Measurements from ENCODE around the gene GKN1. TPM values are rescaled to one million over a fixed set of nuclear protein-coding genes. Genes with fewer than 3 reads are reported as not detected.

GKN1 gene
- total and polyA plus RNA-seq, 4 donors: not detected

DNA sequence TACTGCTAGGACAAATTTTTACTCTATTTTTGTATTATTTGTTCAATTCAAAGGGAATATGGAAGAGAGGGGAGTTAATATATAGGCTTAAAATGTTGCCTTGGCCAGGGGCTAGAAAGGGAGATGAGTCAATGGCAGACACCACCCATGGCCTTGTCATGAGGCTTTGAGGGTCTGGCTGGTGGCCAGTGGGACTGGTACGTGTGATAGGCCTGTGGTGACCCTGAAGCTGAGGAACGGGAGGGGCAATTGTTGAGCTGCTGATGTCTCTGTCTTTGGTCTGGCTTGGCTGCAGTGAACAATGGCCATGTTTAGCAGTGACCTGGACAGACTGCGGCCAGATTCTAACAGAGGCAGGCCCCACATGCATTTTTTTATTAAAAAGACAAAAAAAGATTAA is 18.5 kb downstream of the GKN1 start:
- Histone ChIP-seq H3K4me1 (ENCODE audit: control insufficient read depth in 4 of 4, insufficient read depth in 4 of 4, low read length in 3 of 4) (peaks cover 4 to 8% (median 6%) of the 10 kb centered on the region in 4 donors), H3K36me3 (ENCODE audit: control insufficient read depth in 4 of 4, insufficient read depth in 3 of 4, low read depth in 1 of 4, low read length in 3 of 4) (no peaks in the 10 kb centered on the region), H3K27ac (ENCODE audit: low read depth in 1 of 2, low read length in 2 of 2) (no peak overlapping the region), H3K27me3 (ENCODE audit: control insufficient read depth in 4 of 4, insufficient read depth in 4 of 4, low read length in 3 of 4) (no peaks in the 10 kb centered on the region), H3K9me3 (ENCODE audit: control insufficient read depth in 4 of 4, low read length in 3 of 4) (no peaks in the 10 kb centered on the region), H3K9ac (ENCODE audit: low read depth in 1 of 2, low read length in 2 of 2) (no peak overlapping the region), H3K4me3 (ENCODE audit: low read depth in 1 of 3, low read length in 3 of 3) (no peak overlapping the region)
- no peak for DNase-seq (ENCODE audit: low spot score)
- no peak for TF ChIP-seq REST (IDR thresholded peaks at IDR 0.05)
- no peak for TF ChIP-seq NR2F2 (IDR thresholded peaks at IDR 0.05)
- no peak for TF ChIP-seq EGR1 (IDR thresholded peaks at IDR 0.05; ENCODE audit: low read depth in 2 of 2)
- no peak for TF ChIP-seq TAF1 (conservative IDR thresholded peaks at IDR 0.05)
- no peak for TF ChIP-seq HNF4G (IDR thresholded peaks at IDR 0.05)
- TF ChIP-seq MAX (IDR thresholded peaks at IDR 0.05): no peak
- TF ChIP-seq SP1 (IDR thresholded peaks at IDR 0.05): no peak
- no peak for TF ChIP-seq JUND (IDR thresholded peaks at IDR 0.05)
- TF ChIP-seq, protein P1, sequence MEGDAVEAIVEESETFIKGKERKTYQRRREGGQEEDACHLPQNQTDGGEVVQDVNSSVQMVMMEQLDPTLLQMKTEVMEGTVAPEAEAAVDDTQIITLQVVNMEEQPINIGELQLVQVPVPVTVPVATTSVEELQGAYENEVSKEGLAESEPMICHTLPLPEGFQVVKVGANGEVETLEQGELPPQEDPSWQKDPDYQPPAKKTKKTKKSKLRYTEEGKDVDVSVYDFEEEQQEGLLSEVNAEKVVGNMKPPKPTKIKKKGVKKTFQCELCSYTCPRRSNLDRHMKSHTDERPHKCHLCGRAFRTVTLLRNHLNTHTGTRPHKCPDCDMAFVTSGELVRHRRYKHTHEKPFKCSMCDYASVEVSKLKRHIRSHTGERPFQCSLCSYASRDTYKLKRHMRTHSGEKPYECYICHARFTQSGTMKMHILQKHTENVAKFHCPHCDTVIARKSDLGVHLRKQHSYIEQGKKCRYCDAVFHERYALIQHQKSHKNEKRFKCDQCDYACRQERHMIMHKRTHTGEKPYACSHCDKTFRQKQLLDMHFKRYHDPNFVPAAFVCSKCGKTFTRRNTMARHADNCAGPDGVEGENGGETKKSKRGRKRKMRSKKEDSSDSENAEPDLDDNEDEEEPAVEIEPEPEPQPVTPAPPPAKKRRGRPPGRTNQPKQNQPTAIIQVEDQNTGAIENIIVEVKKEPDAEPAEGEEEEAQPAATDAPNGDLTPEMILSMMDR (IDR thresholded peaks at IDR 0.05; ENCODE audit: low read depth, low read length, missing input control): no peak
- TF ChIP-seq YY1 (IDR thresholded peaks at IDR 0.05): no peak
- TF ChIP-seq, protein P2, sequence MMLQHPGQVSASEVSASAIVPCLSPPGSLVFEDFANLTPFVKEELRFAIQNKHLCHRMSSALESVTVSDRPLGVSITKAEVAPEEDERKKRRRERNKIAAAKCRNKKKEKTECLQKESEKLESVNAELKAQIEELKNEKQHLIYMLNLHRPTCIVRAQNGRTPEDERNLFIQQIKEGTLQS (IDR thresholded peaks at IDR 0.05): no peak
- no peak for TF ChIP-seq FOXA1 (IDR thresholded peaks at IDR 0.05)
- no peak for TF ChIP-seq RXRA (IDR thresholded peaks at IDR 0.05)
- no peak for TF ChIP-seq HNF4A (conservative IDR thresholded peaks at IDR 0.05)
- TF ChIP-seq, protein P3, sequence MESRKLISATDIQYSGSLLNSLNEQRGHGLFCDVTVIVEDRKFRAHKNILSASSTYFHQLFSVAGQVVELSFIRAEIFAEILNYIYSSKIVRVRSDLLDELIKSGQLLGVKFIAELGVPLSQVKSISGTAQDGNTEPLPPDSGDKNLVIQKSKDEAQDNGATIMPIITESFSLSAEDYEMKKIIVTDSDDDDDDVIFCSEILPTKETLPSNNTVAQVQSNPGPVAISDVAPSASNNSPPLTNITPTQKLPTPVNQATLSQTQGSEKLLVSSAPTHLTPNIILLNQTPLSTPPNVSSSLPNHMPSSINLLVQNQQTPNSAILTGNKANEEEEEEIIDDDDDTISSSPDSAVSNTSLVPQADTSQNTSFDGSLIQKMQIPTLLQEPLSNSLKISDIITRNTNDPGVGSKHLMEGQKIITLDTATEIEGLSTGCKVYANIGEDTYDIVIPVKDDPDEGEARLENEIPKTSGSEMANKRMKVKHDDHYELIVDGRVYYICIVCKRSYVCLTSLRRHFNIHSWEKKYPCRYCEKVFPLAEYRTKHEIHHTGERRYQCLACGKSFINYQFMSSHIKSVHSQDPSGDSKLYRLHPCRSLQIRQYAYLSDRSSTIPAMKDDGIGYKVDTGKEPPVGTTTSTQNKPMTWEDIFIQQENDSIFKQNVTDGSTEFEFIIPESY (IDR thresholded peaks at IDR 0.05): no peak
- TF ChIP-seq GABPA (IDR thresholded peaks at IDR 0.05 in 1 of 2, conservative IDR thresholded peaks at IDR 0.05 in 1 of 2): no peak
- no peak for TF ChIP-seq FOXA2 (IDR thresholded peaks at IDR 0.05)
- no peak for TF ChIP-seq RAD21 (IDR thresholded peaks at IDR 0.05)
- 92% methylated on average over 3 of the region's 3 CpGs for WGBS
